GM12878 (cell line): ENCODE measurements around the gene PPIL6. TPM values are rescaled to one million over a fixed set of nuclear protein-coding genes. Genes with fewer than 3 reads are reported as not detected.
A peak's percentile ranks its signal among the peaks of the same experiment; 100 is the strongest.

Experiments
- ATAC-seq: fragments of 200-7000 bp; cut with Tn5 transposase; 3 replicates; pipeline ENCODE4 v1.9.1; 2020; ENCODE audit warnings: mild to moderate bottlenecking, moderate library complexity
- BruUV-seq: library from RNA; stranded (reverse); fragments of 400-500 nt; replicated peaks from 2 replicates; lab custom pipeline; 2021; lab: Mats Ljungman, UMichigan
- CTCF ChIA-PET: fragments of 300-600 bp; sonication (Branson Sonifier 250); formaldehyde crosslinking; extraction: SDS; loops from one replicate; lab custom pipeline; 2021; ENCODE audit warnings: inconsistent platforms; lab: Yijun Ruan, JAX
- POLR2A ChIA-PET: fragments of 350-600 bp; formaldehyde crosslinking; extraction: SDS; loops from one replicate; lab custom pipeline; 2021; ENCODE audit warnings: inconsistent platforms; lab: Charles Lee
- RAD21 ChIA-PET: fragments of 300-600 bp; sonication (Branson Sonifier 250); formaldehyde crosslinking; loops from one replicate; lab custom pipeline; 2023; ENCODE audit warnings: antibody characterized with exemption; ENCODE audit not compliant: unreplicated experiment; lab: Charles Lee
- SMC1A ChIA-PET: fragments of 300-600 bp; sonication (Branson Sonifier 250); formaldehyde crosslinking; loops from one replicate; lab custom pipeline; 2023; ENCODE audit not compliant: unreplicated experiment, uncharacterized antibody; lab: Charles Lee
- DNase-seq: peaks from one replicate; pipeline ENCODE4 v3.0.0-alpha.2; 2011; ENCODE audit warnings: low read depth, low spot score
- FAIRE-seq: peaks from 3 replicates; lab custom pipeline; 2011; peaks lifted over from hg19 to GRCh38; lab: Jason Lieb, UNC
- H2AFZ ChIP-seq: 2 replicates; pipeline ENCODE4 v1.6.0; 2011; ENCODE audit warnings: low read depth, low read length, control low read depth; ENCODE audit not compliant: control insufficient read depth
- H3K27ac ChIP-seq: 2 replicates; pipeline ENCODE4 v1.5.1; 2011; ENCODE audit warnings: control low read depth; ENCODE audit not compliant: control insufficient read depth, insufficient read depth
- H3K27me3 ChIP-seq, 2 experiments: replicated peaks in 1 of 2; 2 replicates each; pipeline versions ENCODE4 v1.6.0 to v1.6.1; 2011; ENCODE audit warnings: low read length in 1 of 2; ENCODE audit not compliant: control insufficient read depth in 2 of 2, insufficient read depth in 2 of 2
- H3K36me3 ChIP-seq, 2 experiments: 2 replicates each; pipeline ENCODE4 v1.5.1; 2011; ENCODE audit warnings: low read length in 1 of 2; ENCODE audit not compliant: control insufficient read depth in 2 of 2, insufficient read depth in 2 of 2
- H3K4me1 ChIP-seq: 2 replicates; pipeline ENCODE4 v1.6.1; 2011; ENCODE audit warnings: mild to moderate bottlenecking, low read length, moderate library complexity, mixed read lengths; ENCODE audit not compliant: control insufficient read depth, insufficient read depth
- H3K4me2 ChIP-seq: 2 replicates; pipeline ENCODE4 v1.6.0; 2011; ENCODE audit warnings: control low read depth; ENCODE audit not compliant: control insufficient read depth, insufficient read depth
- H3K4me3 ChIP-seq: fragments of 200-600 bp; sonication (generic); 2 replicates; pipeline ENCODE4 v1.5.1; 2016
- H3K79me2 ChIP-seq: 2 replicates; pipeline ENCODE4 v1.6.0; 2011; ENCODE audit warnings: low read length; ENCODE audit not compliant: control insufficient read depth, insufficient read depth
- H3K9ac ChIP-seq: 2 replicates; pipeline ENCODE4 v1.8.0; 2011; ENCODE audit warnings: low read length, control low read depth, mixed read lengths; ENCODE audit not compliant: control insufficient read depth, insufficient read depth
- H3K9me3 ChIP-seq: replicated peaks from 3 replicates; pipeline ENCODE4 v1.5.1; 2011; ENCODE audit warnings: mild to moderate bottlenecking, low read length; ENCODE audit not compliant: control insufficient read depth, insufficient read depth
- H4K20me1 ChIP-seq: 2 replicates; pipeline ENCODE4 v1.6.0; 2011; ENCODE audit not compliant: control insufficient read depth, insufficient read depth
- CTCF ChIP-seq, 3 experiments: IDR thresholded peaks in 2 of 3; conservative IDR thresholded peaks in 1 of 3; 2 replicates each; pipeline ENCODE4 v1.5.1; 2011; ENCODE audit warnings: low read depth in 3 of 3, low read length in 3 of 3, mild to moderate bottlenecking in 3 of 3, control low read depth in 2 of 3, moderate library complexity in 2 of 3, inconsistent platforms in 1 of 3, mixed read lengths in 1 of 3; ENCODE audit not compliant: control insufficient read depth in 2 of 3, insufficient read depth in 1 of 3; ENCODE audit errors: extremely low read depth in 1 of 3
- POLR2A ChIP-seq: IDR thresholded peaks from 2 replicates; pipeline ENCODE4 v1.6.1; 2011; ENCODE audit warnings: low read depth, mild to moderate bottlenecking, low read length
- RELA ChIP-seq: fragments of 450-650 bp; IDR thresholded peaks from 2 replicates; pipeline ENCODE4 v1.8.0; 2014; ENCODE audit warnings: borderline replicate concordance; ENCODE audit not compliant: partially characterized antibody
- TARDBP ChIP-seq: IDR thresholded peaks from 2 replicates; pipeline ENCODE4 v1.6.1; 2016; ENCODE audit warnings: borderline replicate concordance
- WGBS: methylation state at CpG from one replicate; pipeline ENCODE4 v1.1.6; 2016; ENCODE audit warnings: low lambda C conversion rate; ENCODE audit not compliant: insufficient replicate concordance, insufficient coverage; ENCODE audit errors: missing lambda C conversion rate; 5-methylcytosine and 5-hydroxymethylcytosine counted together
- in situ Hi-C: fragments of 300-500 bp; cut with MboI; formaldehyde crosslinking; loops from 9 replicates; pipeline ENCODE4 v1.14.3; 2018; ENCODE audit warnings: mixed read lengths
- intact Hi-C: fragments of 100-400 bp; cut with micrococcal nuclease; formaldehyde crosslinking; loops from one replicate; pipeline ENCODE4 v1.14.2; 2022; ENCODE audit not compliant: unreplicated experiment
- polyA plus RNA-seq, 11 experiments: library from polyadenylated mRNA; depleted of rRNA in 4 of 11; unstranded in 6 of 11; stranded (reverse) in 5 of 11; fragments of >200 nt; fragmentation: Nextera tagmentation in 4 of 11; fragmentation: Illumina TruSeq in 1 of 11; extraction: Ambion mirVana in 4 of 11; extraction: Trizol in 1 of 11; gene quantifications; 1 replicate in 1 of 11; 2 replicates in 10 of 11; pipeline versions ENCODE4 v1.2.1 to v1.2.3, GENCODE V29; 2011 to 2016; ENCODE audit warnings: inconsistent platforms in 2 of 11, missing spikeins in 2 of 11, low read depth in 1 of 11
- total RNA-seq, 4 experiments: library from RNA; depleted of rRNA in 3 of 4; stranded (reverse); fragments of >200 nt in 3 of 4; fragmentation: Illumina TruSeq in 1 of 4; extraction: Trizol in 1 of 4; gene quantifications; 2 replicates each; pipeline versions ENCODE4 v1.2.1 to v1.2.3, GENCODE V29; 2013 to 2021

The PPIL6 gene
- total and polyA plus RNA-seq, 10 of the 15 experiments (the other 5 are each of a cell fraction or from before 2014, with no cell fraction given), result 0.01 to 0.26 (median 0.12) TPM; not detected in 5

GRCh38 chr6:109446072-109446471 is 5.6 kb upstream of the PPIL6 start:
- no peaks in the 10 kb centered on the region for H3K27me3 ChIP-seq
- H3K27ac ChIP-seq, result no peak overlapping the region
- H3K9ac ChIP-seq, result no peak overlapping the region
- H3K4me1 ChIP-seq, result peaks cover 16% of the 10 kb centered on the region
- WGBS, result 93% methylated on average over 15 of the region's 15 CpGs
- TF ChIP-seq POLR2A (peak; percentile 40), RELA (no peak)
- TF ChIP-seq, all 136 proteins: peak for 1
- no peak for DNase-seq
- ChIA-PET SMC1A (interaction anchor here (0.6 kb wide), 1 partner anchor 256 kb away, joined by 5 read pairs; no protein-coding TSS in a partner anchor), CTCF (interaction anchor here (2.6 kb wide), 1 partner anchor 34 kb away, joined by 10 read pairs; no protein-coding TSS in a partner anchor), POLR2A (interaction anchor here (0.6 kb wide), 1 partner anchor 1373 kb away, joined by 3 read pairs; no protein-coding TSS in a partner anchor), RAD21 (no interaction called here)
- no peak for ATAC-seq
- no peak for FAIRE-seq
- Histone ChIP-seq H3K9me3 (no peaks in the 10 kb centered on the region), H3K4me2 (no peak overlapping the region), H4K20me1 (no peaks in the 10 kb centered on the region), H2AFZ (no peak overlapping the region), H3K79me2 (peaks cover 5% of the 10 kb centered on the region), H3K36me3 (peaks cover 11 to 19% of the 10 kb centered on the region in 2 experiments), H3K4me3 (no peak overlapping the region)
- BruUV-seq, result no TSS peak
- in situ Hi-C loops (no loop called here), intact Hi-C loops (no loop called here)

GRCh38 chr6:109445382-109445781 is 5.0 kb upstream of the PPIL6 start:
- H3K4me1 ChIP-seq, result peaks cover 14% of the 10 kb centered on the region
- peaks cover 11 to 19% of the 10 kb centered on the region in 2 experiments for H3K36me3 ChIP-seq
- BruUV-seq, result no TSS peak

More at GRCh38 chr6:109445382-109445781, 5.0 kb upstream of the PPIL6 start:
- H4K20me1 ChIP-seq, result no peaks in the 10 kb centered on the region
- in situ Hi-C loops, result no loop called here
- FAIRE-seq (no peak), DNase-seq (no peak), ATAC-seq (no peak)
- H3K9me3 ChIP-seq, result no peaks in the 10 kb centered on the region
- POLR2A ChIA-PET, result interaction anchor here (5.5 kb wide), 1 partner anchor 9 kb away, joined by 74 read pairs; the partner anchor contains the start of gene MICAL1
- no peak overlapping the region for H3K4me3 ChIP-seq
- 95% methylated on average over 9 of the region's 9 CpGs for WGBS
- peaks cover 7% of the 10 kb centered on the region for H3K79me2 ChIP-seq
- RAD21 ChIA-PET, result interaction anchor here (0.6 kb wide), 1 partner anchor 9 kb away, joined by 3 read pairs; no protein-coding TSS in a partner anchor
- no peak overlapping the region for H3K9ac ChIP-seq
- no peaks in the 10 kb centered on the region for H3K27me3 ChIP-seq
- no peak overlapping the region for H3K4me2 ChIP-seq
- CTCF ChIA-PET, result interaction anchor here (1.3 to 4.3 kb wide), 3 partner anchors 8 to 35 kb away, joined by 3 to 30 read pairs (median 6); no protein-coding TSS in a partner anchor
- TF ChIP-seq CTCF (IDR thresholded peaks at IDR 0.05 in 2 of 3, conservative IDR thresholded peaks at IDR 0.05 in 1 of 3; ENCODE audit: control insufficient read depth in 2 of 3, extremely low read depth in 1 of 3, insufficient read depth in 1 of 3, low read depth in 3 of 3, low read length in 3 of 3) (peak in 2 of 3 experiments; percentile 4 to 9; a peak in 1 of 6 replicates), TARDBP (no peak)
- SMC1A ChIA-PET, result interaction anchor here (0.6 kb wide), 1 partner anchor 255 kb away, joined by 5 read pairs; no protein-coding TSS in a partner anchor
- intact Hi-C loops, result no loop called here
- H3K27ac ChIP-seq, result no peak overlapping the region
- H2AFZ ChIP-seq, result no peak overlapping the region
